ENCODE data around the gene CHST10. TPM values are rescaled to one million over a fixed set of nuclear protein-coding genes. Genes with fewer than 3 reads are reported as not detected.

Gene CHST10
- total RNA-seq, 2 donors from 2014 or later = 17.6 to 18.5 TPM

DNA sequence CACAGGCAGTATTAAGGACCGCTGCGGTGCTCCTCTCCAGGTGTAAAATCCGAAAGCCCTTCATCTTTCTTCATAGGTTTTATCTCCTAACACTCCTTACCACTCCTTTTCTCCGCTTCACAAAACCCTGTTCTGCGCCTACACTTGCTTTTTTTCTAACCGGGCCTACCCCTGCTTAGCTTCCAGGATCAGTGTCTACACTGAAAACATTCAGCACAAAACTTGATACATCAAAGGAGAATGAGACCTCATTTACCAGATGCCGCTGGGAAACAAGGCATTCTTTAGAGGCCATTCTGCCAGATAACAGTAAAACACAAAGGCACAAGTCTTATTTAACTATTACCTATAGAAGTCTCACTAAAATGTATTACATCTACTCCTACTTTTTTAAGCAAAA, 13.1 kb downstream of the CHST10 start:
- no peaks in the 10 kb centered on the region for H3K9me3 ChIP-seq (ENCODE audit: control insufficient read depth, low read length)
- 88 to 94% methylated on average over 6 to 7 of the region's 7 CpGs for WGBS, 2 experiments (ENCODE audit: insufficient coverage in 1 of 2, insufficient read length in 1 of 2)

DNA sequence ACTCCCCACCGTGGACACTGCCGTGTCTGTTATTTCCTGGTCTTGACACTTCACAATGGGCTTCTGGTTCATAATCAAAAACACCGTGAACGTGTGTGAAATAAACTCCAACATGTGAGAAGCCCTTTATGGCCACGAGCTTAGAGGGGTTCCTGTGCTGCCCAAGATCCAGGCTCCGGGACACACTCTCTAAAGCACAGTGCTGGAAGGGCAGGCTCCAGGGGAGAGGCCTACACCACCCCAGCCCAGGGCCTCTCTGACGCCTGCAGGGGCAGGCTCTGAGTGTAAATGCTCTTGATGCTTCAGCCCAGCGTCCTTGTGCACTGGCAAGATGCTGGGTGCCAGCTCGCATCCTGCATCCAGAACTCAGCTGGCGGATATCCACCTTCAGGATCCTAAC, 13.7 kb downstream of the CHST10 start:
- Histone ChIP-seq H3K27ac (ENCODE audit: low read depth, low read length) (no peak overlapping the region), H3K36me3 (ENCODE audit: control insufficient read depth, insufficient read depth, low read length) (peaks cover 22% of the 10 kb centered on the region), H3K9me3 (ENCODE audit: control insufficient read depth, low read length) (no peaks in the 10 kb centered on the region), H3K9ac (ENCODE audit: extremely low read depth, low read length, poor library complexity, severe bottlenecking) (no peak overlapping the region), H3K4me3 (ENCODE audit: low read length) (no peak overlapping the region), H3K4me1 (ENCODE audit: control insufficient read depth, insufficient read depth, low read length) (no peaks in the 10 kb centered on the region), H3K27me3 (ENCODE audit: control insufficient read depth, insufficient read depth, low read length, poor library complexity, severe bottlenecking) (no peaks in the 10 kb centered on the region)
- no peak for DNase-seq
- H3K27me3 Mint-ChIP-seq (ENCODE audit: insufficient read depth) = no peaks in the 10 kb centered on the region
- no peaks in the 10 kb centered on the region for H3K9me3 Mint-ChIP-seq
- H3K4me3 Mint-ChIP-seq = no peak overlapping the region
- H3K36me3 Mint-ChIP-seq (ENCODE audit: low read depth) = peaks cover 44% of the 10 kb centered on the region
- 94 to 97% methylated on average over 7 to 10 of the region's 10 CpGs for WGBS, 2 experiments (ENCODE audit: insufficient coverage in 1 of 2, insufficient read length in 1 of 2)
- H3K27ac Mint-ChIP-seq = no peak overlapping the region
- TF ChIP-seq, protein P1, sequence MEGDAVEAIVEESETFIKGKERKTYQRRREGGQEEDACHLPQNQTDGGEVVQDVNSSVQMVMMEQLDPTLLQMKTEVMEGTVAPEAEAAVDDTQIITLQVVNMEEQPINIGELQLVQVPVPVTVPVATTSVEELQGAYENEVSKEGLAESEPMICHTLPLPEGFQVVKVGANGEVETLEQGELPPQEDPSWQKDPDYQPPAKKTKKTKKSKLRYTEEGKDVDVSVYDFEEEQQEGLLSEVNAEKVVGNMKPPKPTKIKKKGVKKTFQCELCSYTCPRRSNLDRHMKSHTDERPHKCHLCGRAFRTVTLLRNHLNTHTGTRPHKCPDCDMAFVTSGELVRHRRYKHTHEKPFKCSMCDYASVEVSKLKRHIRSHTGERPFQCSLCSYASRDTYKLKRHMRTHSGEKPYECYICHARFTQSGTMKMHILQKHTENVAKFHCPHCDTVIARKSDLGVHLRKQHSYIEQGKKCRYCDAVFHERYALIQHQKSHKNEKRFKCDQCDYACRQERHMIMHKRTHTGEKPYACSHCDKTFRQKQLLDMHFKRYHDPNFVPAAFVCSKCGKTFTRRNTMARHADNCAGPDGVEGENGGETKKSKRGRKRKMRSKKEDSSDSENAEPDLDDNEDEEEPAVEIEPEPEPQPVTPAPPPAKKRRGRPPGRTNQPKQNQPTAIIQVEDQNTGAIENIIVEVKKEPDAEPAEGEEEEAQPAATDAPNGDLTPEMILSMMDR (conservative IDR thresholded peaks at IDR 0.05) = no peak
- peaks cover 3% of the 10 kb centered on the region for H3K4me1 Mint-ChIP-seq

More for the DNA sequence above, 13.1 kb downstream of the CHST10 start:
- Histone ChIP-seq H3K27me3 (ENCODE audit: control insufficient read depth, insufficient read depth, low read length, poor library complexity, severe bottlenecking) (no peaks in the 10 kb centered on the region), H3K36me3 (ENCODE audit: control insufficient read depth, insufficient read depth, low read length) (peaks cover 22% of the 10 kb centered on the region), H3K4me1 (ENCODE audit: control insufficient read depth, insufficient read depth, low read length) (no peaks in the 10 kb centered on the region), H3K9ac (ENCODE audit: extremely low read depth, low read length, poor library complexity, severe bottlenecking) (no peak overlapping the region), H3K27ac (ENCODE audit: low read depth, low read length) (no peak overlapping the region), H3K4me3 (ENCODE audit: low read length) (no peak overlapping the region)
- peaks cover 44% of the 10 kb centered on the region for H3K36me3 Mint-ChIP-seq (ENCODE audit: low read depth)
- no peaks in the 10 kb centered on the region for H3K9me3 Mint-ChIP-seq
- H3K27ac Mint-ChIP-seq = no peak overlapping the region
- no peaks in the 10 kb centered on the region for H3K27me3 Mint-ChIP-seq (ENCODE audit: insufficient read depth)
- TF ChIP-seq, protein P1 (conservative IDR thresholded peaks at IDR 0.05) = no peak
- peaks cover 3% of the 10 kb centered on the region for H3K4me1 Mint-ChIP-seq
- no peak for DNase-seq
- no peak overlapping the region for H3K4me3 Mint-ChIP-seq

DNA sequence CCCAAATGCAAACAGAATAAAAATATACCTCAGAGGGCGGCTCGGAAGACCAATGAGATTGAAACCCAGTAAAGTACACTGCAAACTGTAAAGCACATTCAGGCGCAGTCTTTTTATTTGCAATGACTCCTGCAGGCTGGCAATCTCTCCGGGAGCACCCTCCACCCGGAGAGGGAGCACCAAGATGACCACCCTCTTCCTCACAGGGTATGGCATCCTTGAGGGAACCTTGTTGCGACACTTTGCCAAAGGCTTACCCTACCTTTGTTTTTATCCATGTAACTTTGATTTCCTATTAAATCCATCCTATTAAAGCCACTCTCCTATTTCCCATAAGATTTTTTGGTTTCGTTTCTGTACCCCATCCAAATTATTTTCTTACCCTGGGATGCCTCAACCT, 16.2 kb downstream of the CHST10 start:
- Histone ChIP-seq H3K4me3 (ENCODE audit: low read length) (no peak overlapping the region), H3K4me1 (ENCODE audit: control insufficient read depth, insufficient read depth, low read length) (no peaks in the 10 kb centered on the region), H3K9me3 (ENCODE audit: control insufficient read depth, low read length) (no peaks in the 10 kb centered on the region), H3K27me3 (ENCODE audit: control insufficient read depth, insufficient read depth, low read length, poor library complexity, severe bottlenecking) (no peaks in the 10 kb centered on the region), H3K27ac (ENCODE audit: low read depth, low read length) (no peak overlapping the region), H3K36me3 (ENCODE audit: control insufficient read depth, insufficient read depth, low read length) (peaks cover 19% of the 10 kb centered on the region), H3K9ac (ENCODE audit: extremely low read depth, low read length, poor library complexity, severe bottlenecking) (no peak overlapping the region)
- H3K4me1 Mint-ChIP-seq = no peaks in the 10 kb centered on the region
- H3K27me3 Mint-ChIP-seq (ENCODE audit: insufficient read depth) = no peaks in the 10 kb centered on the region
- WGBS, 2 experiments (ENCODE audit: insufficient coverage in 1 of 2, insufficient read length in 1 of 2) = 93 to 97% methylated on average over 4 to 7 of the region's 7 CpGs
- TF ChIP-seq, protein P1 (conservative IDR thresholded peaks at IDR 0.05) = no peak
- no peak overlapping the region for H3K4me3 Mint-ChIP-seq
- H3K9me3 Mint-ChIP-seq = no peaks in the 10 kb centered on the region
- H3K27ac Mint-ChIP-seq = no peak overlapping the region
- H3K36me3 Mint-ChIP-seq (ENCODE audit: low read depth) = peaks cover 48% of the 10 kb centered on the region
- DNase-seq = no peak

All from endodermal cell (in vitro differentiated cells).